OCI-LY7 (cell line): ENCODE results near the gene SIK3. TPM values are rescaled to one million over a fixed set of nuclear protein-coding genes. Genes with fewer than 3 reads are reported as not detected.

ENCODE experiments used
- BruUV-seq: library from RNA; stranded (reverse); fragments of 400-500 nt; replicated peaks from 2 replicates; lab custom pipeline; 2021; lab: Mats Ljungman, UMichigan
- CTCF ChIA-PET: fragments of 300-600 bp; sonication (Branson Sonifier 250); formaldehyde crosslinking; loops from one replicate; lab custom pipeline; 2022; ENCODE audit warnings: antibody characterized with exemption; ENCODE audit not compliant: unreplicated experiment; lab: Charles Lee
- POLR2A ChIA-PET: fragments of 300-600 bp; sonication (Branson Sonifier 250); formaldehyde crosslinking; loops from one replicate; lab custom pipeline; 2022; ENCODE audit warnings: antibody characterized with exemption; lab: Charles Lee
- DNase-seq: peaks from one replicate; pipeline ENCODE4 v3.0.0-alpha.2; 2015; ENCODE audit warnings: low spot score
- H2AFZ ChIP-seq: fragments of 200-600 bp; sonication (generic), shearing (Covaris generic); 2 replicates; pipeline ENCODE4 v1.6.1; 2014; ENCODE audit warnings: mild to moderate bottlenecking, antibody characterized with exemption, low read length, moderate library complexity
- H3K27ac ChIP-seq: fragments of 200-600 bp; sonication (generic); 2 replicates; pipeline ENCODE4 v1.5.1; 2014; ENCODE audit warnings: mixed run types, low read depth, mild to moderate bottlenecking, moderate library complexity, low read length, inconsistent platforms; ENCODE audit not compliant: poor library complexity, severe bottlenecking
- H3K36me3 ChIP-seq: fragments of 200-600 bp; sonication (generic); 2 replicates; pipeline ENCODE4 v1.6.1; 2014; ENCODE audit warnings: mild to moderate bottlenecking, antibody characterized with exemption, low read length, moderate library complexity, mixed read lengths; ENCODE audit not compliant: insufficient read depth
- H3K4me1 ChIP-seq: fragments of 200-600 bp; sonication (generic); 2 replicates; pipeline ENCODE4 v1.5.1; 2014; ENCODE audit warnings: mild to moderate bottlenecking, low read length; ENCODE audit not compliant: insufficient read depth, poor library complexity, severe bottlenecking
- H3K4me2 ChIP-seq: fragments of 200-600 bp; sonication (generic); 2 replicates; pipeline ENCODE4 v1.6.1; 2014; ENCODE audit warnings: mild to moderate bottlenecking, low read length
- H3K4me3 ChIP-seq: fragments of 200-600 bp; sonication (generic); 2 replicates; pipeline ENCODE4 v1.5.1; 2014; ENCODE audit warnings: mild to moderate bottlenecking, low read depth, low read length; ENCODE audit not compliant: poor library complexity, severe bottlenecking
- H3K79me2 ChIP-seq: fragments of 200-600 bp; sonication (generic); 2 replicates; pipeline ENCODE4 v1.6.1; 2016; ENCODE audit warnings: low read depth, mild to moderate bottlenecking, low read length, moderate library complexity, mixed read lengths; ENCODE audit not compliant: insufficient read depth
- H3K9me2 ChIP-seq: fragments of 200-600 bp; sonication (generic); 2 replicates; pipeline ENCODE4 v1.6.1; 2016; ENCODE audit warnings: mild to moderate bottlenecking, low read length, mixed read lengths; ENCODE audit not compliant: insufficient read depth
- H3K9me3 ChIP-seq: fragments of 200-600 bp; sonication (generic); 2 replicates; pipeline ENCODE4 v1.6.1; 2014; ENCODE audit warnings: mild to moderate bottlenecking, mixed run types, low read length, mixed read lengths
- H4K20me1 ChIP-seq: fragments of 200-600 bp; sonication (generic); 2 replicates; pipeline ENCODE4 v1.6.1; 2014; ENCODE audit warnings: mild to moderate bottlenecking, antibody characterized with exemption, low read length, moderate library complexity, mixed read lengths; ENCODE audit not compliant: insufficient read depth
- EZH2phosphoT487 ChIP-seq: fragments of 200-600 bp; sonication (generic); IDR thresholded peaks from 2 replicates; pipeline ENCODE4 v1.6.1; 2018; ENCODE audit warnings: low read depth, borderline replicate concordance, mild to moderate bottlenecking, mixed run types, antibody characterized with exemption, low read length, moderate library complexity, mixed read lengths
- intact Hi-C: fragments of 100-400 bp; cut with micrococcal nuclease; formaldehyde crosslinking; loops from one replicate; pipeline ENCODE4 v1.10.0; 2022; ENCODE audit not compliant: unreplicated experiment
- total RNA-seq, 2 experiments: library from RNA; depleted of rRNA in 1 of 2; stranded (reverse); fragments of >200 nt in 1 of 2; shearing (Covaris generic) in 1 of 2; gene quantifications; 2 replicates each; pipeline ENCODE4 v1.2.3, GENCODE V29; 2014 to 2022
- TF ChIP-seq, protein P1 (sequence below): fragments of 200-600 bp; sonication (generic); conservative IDR thresholded peaks from 2 replicates; pipeline ENCODE4 v1.5.1; 2014; ENCODE audit warnings: mild to moderate bottlenecking, antibody characterized with exemption, low read length, moderate library complexity, mixed read lengths

Gene SIK3
- total RNA-seq, 2 experiments from 2014 or later, result 29.3 to 72.9 TPM

DNA sequence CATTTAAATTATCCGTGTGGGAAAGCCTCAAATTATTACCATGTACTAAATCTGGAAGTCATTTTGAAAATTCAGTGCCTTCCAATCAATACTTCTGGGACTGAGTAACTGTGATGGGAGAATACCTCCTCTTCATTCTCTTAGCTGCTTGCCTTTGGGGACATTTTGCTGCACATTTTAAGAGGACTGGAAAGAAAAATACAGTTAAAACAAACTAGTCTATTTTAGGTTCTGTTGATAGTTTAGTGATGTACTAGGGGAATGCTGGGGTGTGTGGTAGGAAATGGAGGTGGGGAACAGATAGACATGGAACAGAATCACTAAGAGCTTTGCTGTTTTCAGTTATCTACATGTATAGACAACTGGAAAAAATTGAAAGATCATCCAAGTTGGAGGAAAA lies 195.1 kb downstream of the SIK3 start:
- H3K4me2 ChIP-seq, result no peak overlapping the region
- no peaks in the 10 kb centered on the region for H3K4me1 ChIP-seq
- H3K36me3 ChIP-seq, result peaks cover 24% of the 10 kb centered on the region
- H3K79me2 ChIP-seq, result no peaks in the 10 kb centered on the region
- BruUV-seq, result no TSS peak
- no peak overlapping the region for H3K27ac ChIP-seq
- intact Hi-C loops, result no loop called here
- no peak overlapping the region for H2AFZ ChIP-seq
- H3K9me2 ChIP-seq, result no peaks in the 10 kb centered on the region
- no peak for TF ChIP-seq EZH2phosphoT487
- TF ChIP-seq, protein P1, sequence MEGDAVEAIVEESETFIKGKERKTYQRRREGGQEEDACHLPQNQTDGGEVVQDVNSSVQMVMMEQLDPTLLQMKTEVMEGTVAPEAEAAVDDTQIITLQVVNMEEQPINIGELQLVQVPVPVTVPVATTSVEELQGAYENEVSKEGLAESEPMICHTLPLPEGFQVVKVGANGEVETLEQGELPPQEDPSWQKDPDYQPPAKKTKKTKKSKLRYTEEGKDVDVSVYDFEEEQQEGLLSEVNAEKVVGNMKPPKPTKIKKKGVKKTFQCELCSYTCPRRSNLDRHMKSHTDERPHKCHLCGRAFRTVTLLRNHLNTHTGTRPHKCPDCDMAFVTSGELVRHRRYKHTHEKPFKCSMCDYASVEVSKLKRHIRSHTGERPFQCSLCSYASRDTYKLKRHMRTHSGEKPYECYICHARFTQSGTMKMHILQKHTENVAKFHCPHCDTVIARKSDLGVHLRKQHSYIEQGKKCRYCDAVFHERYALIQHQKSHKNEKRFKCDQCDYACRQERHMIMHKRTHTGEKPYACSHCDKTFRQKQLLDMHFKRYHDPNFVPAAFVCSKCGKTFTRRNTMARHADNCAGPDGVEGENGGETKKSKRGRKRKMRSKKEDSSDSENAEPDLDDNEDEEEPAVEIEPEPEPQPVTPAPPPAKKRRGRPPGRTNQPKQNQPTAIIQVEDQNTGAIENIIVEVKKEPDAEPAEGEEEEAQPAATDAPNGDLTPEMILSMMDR, result no peak
- no peak for DNase-seq
- no peaks in the 10 kb centered on the region for H4K20me1 ChIP-seq
- CTCF ChIA-PET, result no interaction called here
- peaks cover 11% of the 10 kb centered on the region; the same call in 1 of the 2 replicates for H3K9me3 ChIP-seq
- POLR2A ChIA-PET, result interaction anchor here (0.5 to 1.0 kb wide), 4 partner anchors 10 to 22 kb away, joined by 3 to 4 read pairs (median 4); no protein-coding TSS in a partner anchor
- no peak overlapping the region for H3K4me3 ChIP-seq

DNA sequence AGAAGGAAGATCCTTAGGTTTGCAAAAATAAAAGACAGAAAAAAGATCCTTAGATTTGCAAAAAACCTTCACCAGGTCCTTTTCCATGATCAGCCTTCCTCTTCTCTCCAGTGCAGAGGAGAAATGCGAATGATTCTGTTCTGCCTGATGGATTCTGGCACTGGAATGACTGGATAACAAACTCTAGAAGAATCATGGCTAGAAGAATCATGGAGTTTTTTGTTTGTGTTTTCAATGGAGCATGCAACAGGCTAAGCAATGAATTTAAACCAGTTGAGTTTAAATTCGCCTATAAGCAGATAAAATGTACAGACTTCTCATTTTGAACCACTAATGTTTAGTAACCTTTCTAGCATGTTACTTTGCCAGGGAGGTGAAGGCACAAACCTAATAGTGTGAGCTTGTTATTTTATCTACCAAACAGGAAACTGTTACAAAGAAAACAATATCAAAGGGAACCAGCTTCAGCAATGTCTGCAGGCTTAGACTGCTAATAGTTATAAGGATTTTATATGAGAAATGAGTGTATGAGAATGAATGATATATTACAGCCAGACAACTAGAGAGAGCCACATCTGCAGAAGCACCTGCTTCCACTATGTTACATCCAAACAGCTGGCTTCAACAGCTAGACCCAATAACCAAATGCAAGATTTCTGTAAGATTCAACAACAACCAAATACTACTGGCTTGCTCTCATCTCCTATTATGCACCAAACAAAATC lies 196.1 kb downstream of the SIK3 start:
- intact Hi-C loops, result no loop called here
- POLR2A ChIA-PET, result interaction anchor here (1.0 kb wide), 1 partner anchor 23 kb away, joined by 4 read pairs; no protein-coding TSS in a partner anchor

More for the DNA sequence above, 196.1 kb downstream of the SIK3 start:
- Histone ChIP-seq H3K9me2 (no peaks in the 10 kb centered on the region), H3K27ac (no peak overlapping the region), H3K36me3 (peaks cover 27% of the 10 kb centered on the region), H3K4me3 (no peak overlapping the region), H4K20me1 (no peaks in the 10 kb centered on the region), H3K9me3 (peaks cover 11% of the 10 kb centered on the region; the same call in 1 of the 2 replicates), H2AFZ (no peak overlapping the region), H3K79me2 (no peaks in the 10 kb centered on the region), H3K4me2 (no peak overlapping the region), H3K4me1 (no peaks in the 10 kb centered on the region)
- CTCF ChIA-PET, result no interaction called here
- DNase-seq, result no peak
- TF ChIP-seq EZH2phosphoT487, result no peak
- TF ChIP-seq, protein P1, result no peak
- BruUV-seq, result no TSS peak
